Measurements from ENCODE around the gene OBSCN.

OBSCN gene

GRCh38 chr1:228359613-228360532 lies 152.0 kb downstream of the OBSCN start:
- DNase-seq: no peak

- no peak for DNase-seq
Measured at GRCh38 chr1:228360533-228361313, 152.9 kb downstream of the OBSCN start.

DNA sequence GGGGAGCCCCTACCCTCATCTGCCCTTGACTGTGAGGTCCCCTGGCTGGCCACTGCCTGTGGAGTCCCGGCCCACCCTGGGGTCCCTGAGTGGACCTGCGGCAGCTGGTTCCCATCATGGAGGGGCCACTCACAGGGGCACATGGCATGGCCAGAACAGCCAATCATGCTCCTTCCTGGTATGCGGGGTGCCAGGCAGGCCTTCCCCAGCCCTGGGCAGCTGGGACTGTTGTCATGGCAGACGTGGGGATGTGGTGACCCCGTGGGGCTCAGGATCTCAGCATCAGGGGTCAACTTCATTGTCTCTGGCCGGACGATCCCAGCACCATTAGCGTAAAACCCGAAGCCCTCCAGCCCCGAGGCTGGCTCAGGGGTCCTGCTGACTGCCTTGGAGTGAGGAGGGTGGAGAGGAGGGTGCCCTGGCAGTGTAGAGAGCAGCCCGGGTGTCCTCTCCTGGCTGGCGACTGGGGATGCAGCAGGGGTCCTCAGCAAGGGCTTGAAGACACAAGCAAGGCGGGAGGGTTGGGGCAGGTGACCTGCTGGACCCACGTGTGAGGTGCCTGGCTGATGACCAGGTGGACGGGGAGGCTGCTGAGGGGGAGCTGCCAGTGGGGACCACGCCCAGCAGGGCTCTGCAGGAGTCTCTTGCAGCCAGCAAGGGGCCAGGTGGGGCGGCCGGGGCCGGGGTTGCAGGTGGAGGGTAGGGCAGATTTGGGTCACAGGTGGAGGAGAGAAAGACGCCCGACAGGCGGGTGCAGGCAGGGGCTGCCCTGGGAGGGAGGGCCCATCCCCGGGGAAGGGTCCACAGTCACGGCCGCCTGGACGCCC lies 153.7 kb downstream of the OBSCN start:
- no peak for DNase-seq

DNA sequence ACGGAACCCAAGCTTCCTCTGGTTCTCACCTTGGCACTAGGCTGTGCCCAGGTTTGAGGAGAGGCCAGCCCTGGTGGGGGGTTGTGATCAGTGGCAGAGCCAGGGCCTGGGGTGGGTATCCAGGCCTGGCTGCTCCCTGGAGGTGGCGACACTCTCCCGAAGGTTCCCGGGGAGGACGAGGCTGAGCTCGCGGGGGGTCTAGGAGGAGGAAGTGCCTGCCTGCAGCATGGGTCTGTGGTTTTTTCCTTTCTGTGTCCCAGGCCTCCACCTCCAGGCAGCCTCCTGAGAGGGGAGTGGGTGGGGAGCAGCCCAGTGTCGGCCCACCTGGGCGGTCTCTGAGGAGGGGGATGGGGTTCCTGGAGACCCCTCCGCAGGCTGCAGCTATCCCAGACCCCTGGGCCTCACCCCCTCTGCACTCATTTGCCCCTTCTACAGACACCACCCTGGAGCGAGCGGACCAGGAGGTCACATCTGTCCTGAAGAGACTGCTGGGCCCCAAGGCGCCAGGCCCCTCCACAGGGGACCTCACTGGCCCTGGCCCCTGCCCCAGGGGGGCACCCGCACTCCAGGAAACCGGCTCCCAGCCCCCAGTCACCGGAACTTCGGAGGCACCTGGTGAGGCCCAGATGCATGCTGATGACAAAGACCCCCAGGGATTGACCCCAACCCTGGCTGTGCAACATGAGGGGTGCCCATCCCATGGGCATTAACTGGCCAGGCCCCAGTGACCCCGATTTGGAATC lies 154.5 kb downstream of the OBSCN start:
- no peak for DNase-seq

GRCh38 chr1:228362884-228363450 lies 155.1 kb downstream of the OBSCN start:
- DNase-seq: no peak

DNA sequence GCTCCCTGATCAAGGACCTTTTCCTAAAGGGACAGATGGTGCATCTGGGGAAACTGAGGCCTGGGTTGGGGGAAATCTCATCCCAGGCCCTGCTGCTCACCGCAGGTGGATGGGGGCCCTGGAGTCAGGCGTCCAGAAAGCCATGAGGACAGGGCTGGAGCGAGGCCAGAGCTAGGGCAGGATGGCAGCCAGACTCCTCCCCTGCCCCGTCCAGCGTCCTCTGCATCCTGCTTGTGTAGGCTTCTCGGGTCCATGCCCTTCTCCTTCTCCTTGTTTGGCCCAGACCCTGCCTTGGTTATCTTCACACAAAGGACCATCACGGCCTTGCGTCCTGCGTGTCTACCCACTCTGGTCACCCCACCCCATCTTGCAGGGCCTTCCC lies 155.8 kb downstream of the OBSCN start:
- no peak for DNase-seq

DNA sequence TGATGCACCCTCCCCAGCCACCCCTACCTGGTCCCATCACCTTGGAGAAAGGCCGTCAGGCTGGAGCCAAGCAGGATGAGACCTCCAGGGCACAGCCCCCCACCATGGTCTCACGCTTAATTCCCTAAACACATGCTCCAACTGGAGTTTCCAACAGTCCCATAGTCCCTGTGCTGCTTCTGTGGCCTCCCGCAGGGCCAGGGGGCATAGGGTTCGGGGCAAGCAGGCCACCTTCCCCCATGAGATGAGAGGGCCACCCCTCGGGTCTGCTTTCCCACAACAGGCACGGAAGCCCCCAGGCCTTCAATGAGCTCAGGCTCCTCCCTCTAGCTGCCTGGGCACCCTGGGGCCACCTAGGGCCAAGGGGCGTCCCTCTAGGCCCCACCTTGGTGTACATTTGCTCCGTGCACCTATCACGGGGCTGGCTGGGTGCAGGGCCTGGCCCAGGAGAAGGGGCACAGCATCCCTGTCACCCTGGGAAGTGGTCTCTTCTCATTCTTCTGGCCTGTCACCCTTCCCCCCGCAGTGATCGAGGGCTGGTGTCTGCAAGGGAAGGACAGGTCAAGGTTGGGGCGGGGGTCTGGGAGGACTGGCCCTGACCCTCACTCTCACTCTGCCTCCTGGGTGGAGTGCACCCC lies 156.3 kb downstream of the OBSCN start:
- DNase-seq: no peak

- no peak for DNase-seq
Measured at GRCh38 chr1:228364706-228365213, 156.9 kb downstream of the OBSCN start.

GRCh38 chr1:228365271-228366061 lies 157.6 kb downstream of the OBSCN start:
- DNase-seq: no peak

- no peak for DNase-seq
Measured at GRCh38 chr1:228366062-228366865, 158.4 kb downstream of the OBSCN start.

DNA sequence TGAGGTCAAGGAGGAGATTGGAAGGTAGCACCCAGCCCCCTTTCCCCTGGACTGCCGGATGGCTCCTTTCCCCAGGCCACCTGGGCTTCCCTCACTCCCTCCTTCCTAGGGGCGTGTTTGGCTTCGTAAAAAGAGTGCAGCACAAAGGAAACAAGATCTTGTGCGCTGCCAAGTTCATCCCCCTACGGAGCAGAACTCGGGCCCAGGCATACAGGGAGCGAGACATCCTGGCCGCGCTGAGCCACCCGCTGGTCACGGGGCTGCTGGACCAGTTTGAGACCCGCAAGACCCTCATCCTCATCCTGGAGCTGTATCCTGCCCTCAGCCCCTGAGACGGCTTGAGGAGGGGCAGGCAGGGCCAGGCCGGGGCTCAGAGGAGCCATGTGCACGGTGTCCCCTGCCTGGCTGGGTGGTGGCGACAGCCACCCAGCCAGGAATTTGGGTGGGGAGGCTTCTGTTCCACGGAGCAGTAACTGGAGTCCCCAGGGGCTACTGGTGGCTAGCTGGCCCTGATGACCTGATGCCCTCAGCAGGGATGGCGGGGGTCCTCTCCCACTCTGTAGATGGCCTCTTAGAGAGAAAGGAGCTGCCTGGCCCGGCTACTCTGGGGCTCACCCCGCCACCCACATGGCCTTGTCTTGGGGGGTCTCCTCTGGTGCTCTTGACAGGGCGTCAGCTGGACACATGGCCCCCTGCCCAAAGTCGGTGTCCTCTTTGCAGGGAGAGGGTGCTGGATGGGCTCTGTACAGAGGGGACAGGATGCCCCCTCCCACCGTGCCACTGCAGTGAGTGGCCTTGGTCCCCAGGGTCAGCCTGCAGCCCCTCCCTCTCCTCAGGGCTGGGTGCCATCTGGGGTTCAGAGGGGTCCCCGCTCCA lies 159.3 kb downstream of the OBSCN start:
- DNase-seq: no peak

DNA sequence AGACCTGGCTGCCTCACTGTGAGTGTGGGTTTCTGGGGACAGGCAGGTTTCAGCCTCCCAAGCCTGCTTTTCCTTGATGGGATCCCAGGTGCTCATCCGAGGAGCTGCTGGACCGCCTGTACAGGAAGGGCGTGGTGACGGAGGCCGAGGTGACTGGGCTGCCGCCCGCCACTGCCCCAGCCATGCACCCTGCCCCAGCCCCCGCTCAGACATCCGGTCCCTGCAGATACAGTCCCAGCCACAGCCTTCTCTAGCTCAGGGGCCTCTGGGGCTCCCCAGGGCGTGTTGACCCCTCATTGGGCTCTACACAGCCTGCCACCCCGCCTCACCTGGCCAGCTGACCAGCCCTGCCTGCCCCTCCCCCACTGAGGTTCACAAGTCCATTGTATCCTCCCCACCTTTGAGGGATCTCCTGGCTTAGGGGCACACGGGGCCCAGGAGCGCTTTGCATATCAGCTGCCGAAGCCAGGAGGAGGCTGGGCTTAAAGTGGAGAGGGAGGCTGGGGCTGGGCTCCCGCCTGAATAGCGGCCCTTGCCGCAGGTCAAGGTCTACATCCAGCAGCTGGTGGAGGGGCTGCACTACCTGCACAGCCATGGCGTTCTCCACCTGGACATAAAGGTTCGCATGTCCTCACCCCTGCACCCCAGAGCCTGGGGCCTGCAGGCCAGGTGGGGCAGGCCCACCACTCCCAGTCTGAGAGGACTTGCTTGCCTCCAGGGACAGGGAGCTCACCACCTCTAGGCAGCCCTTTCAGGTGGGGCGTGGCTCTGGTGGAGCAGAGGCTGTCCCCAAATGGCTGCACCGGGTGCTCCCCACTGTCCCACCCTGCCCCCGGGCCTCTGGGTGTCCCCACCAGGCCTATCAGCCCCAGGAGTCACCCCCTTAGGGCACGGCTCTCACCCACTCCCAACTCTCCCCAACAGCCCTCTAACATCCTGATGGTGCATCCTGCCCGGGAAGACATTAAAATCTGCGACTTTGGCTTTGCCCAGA lies 160.3 kb downstream of the OBSCN start:
- DNase-seq: no peak

DNA sequence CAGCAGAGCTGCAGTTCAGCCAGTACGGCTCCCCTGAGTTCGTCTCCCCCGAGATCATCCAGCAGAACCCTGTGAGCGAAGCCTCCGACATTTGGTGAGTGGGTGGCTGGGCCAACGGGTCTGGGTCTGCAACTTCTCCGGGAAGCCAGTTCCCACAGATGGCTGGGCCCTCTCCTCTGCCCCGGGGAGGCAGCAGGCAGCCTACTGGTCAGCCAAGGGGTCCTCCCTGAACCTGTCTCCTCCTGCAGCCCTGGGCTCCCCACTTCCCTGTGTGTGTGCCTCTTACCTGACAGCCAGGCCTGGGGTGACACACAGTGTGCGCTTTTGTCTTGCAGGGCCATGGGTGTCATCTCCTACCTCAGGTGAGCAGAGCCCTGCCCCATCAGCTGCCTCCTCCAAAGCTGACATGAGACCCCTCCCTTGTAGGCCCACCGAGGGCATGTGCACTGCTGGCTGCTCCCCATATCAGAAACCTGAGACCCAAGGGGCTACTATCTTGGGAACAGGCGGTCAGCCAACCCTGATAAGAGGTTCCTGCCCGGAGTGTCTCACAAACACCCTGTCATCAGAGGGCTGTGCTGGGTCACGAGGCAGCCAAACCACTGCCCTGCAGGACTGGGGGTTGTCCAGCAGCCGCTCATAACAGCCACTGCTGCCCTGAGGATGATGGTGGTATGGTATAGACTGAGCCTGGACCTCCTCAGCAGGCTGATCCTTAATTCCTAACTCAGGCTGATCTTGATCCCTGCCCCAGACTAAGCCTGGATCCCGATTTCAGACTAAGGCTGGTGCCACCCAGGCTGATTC lies 161.2 kb downstream of the OBSCN start:
- DNase-seq: no peak

DNA sequence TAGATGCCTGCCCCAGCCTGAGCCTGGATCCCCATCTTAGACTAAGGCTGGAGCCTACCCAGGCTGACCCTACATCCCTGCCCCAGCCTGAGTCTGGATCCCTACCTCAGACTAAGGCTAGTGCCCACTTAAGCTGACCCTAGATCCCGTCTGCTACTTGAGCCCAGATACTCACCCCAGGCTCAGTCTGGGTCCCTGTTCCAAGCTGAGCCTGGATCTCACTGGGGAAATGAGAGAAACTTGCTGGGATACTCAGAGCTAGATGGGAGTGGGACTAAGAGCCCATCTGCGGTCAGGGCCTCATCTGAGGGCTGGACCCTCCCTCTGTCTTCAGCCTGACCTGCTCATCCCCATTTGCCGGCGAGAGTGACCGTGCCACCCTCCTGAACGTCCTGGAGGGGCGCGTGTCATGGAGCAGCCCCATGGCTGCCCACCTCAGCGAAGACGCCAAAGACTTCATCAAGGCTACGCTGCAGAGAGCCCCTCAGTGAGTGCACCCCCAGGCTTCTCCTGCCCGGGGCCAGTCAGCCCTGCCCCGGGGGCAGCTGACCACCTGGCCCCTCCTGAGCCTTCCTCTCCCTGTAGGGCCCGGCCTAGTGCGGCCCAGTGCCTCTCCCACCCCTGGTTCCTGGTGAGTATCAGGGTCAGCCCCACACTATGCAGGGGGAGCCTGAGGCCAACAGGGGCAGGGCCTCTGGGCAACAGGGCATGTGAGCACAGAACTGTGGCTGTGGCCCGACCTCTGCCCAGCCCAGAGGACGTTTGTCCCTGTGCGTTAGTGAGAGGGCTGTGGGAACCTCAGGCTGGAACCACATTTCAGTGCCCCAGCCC lies 162.0 kb downstream of the OBSCN start:
- DNase-seq: no peak

- DNase-seq: no peak
Measured at GRCh38 chr1:228370439-228370940, 162.6 kb downstream of the OBSCN start.

All from activated naive CD4-positive, alpha-beta T cell treated with Interleukin-2 at 50 U/mL for 16 hours (primary cell).